ENCODE data around the gene MAP1LC3A. TPM values are rescaled to one million over a fixed set of nuclear protein-coding genes. Genes with fewer than 3 reads are reported as not detected.

Gene MAP1LC3A
- total and polyA plus RNA-seq, 2 donors (not counting 3 experiments of a cell fraction or from before 2014, with no cell fraction given) = 32.1 to 39.8 TPM

- H3K4me3 ChIP-seq (replicated peaks in 1 of 3; ENCODE audit: insufficient read depth in 1 of 3, low read depth in 1 of 3, low read length in 3 of 3) = no peak overlapping the region
- ChIA-PET POLR2A (no interaction called here), CTCF (no interaction called here)
- no peak for TF ChIP-seq GATA2 (IDR thresholded peaks at IDR 0.05; ENCODE audit: insufficient read depth, insufficient read length, low read depth, low read length)
- no peak for TF ChIP-seq MAX (IDR thresholded peaks at IDR 0.05; ENCODE audit: insufficient read depth, insufficient read length)
- TF ChIP-seq JUN (IDR thresholded peaks at IDR 0.05; ENCODE audit: borderline replicate concordance, insufficient read depth, insufficient read length, low read depth) = no peak
- TF ChIP-seq EZH2 (IDR thresholded peaks at IDR 0.05; ENCODE audit: borderline replicate concordance, low read depth, low read length, severe bottlenecking) = no peak
- FAIRE-seq (no peak), DNase-seq (ENCODE audit: low read depth, low spot score) (no peak)
- BruUV-seq (replicated peaks) = no TSS peak
- H2AFZ ChIP-seq (ENCODE audit: low read depth, low read length) = no peak overlapping the region
- dilution Hi-C loops (cut with MboI; ENCODE audit: extremely low pct_ligation_motif_present, low sequenced_read_pairs) (no loop called here), intact Hi-C loops (cut with micrococcal nuclease) (no loop called here)
- H3K9me3 ChIP-seq (replicated peaks; ENCODE audit: control insufficient read depth, insufficient read depth, low read length) = no peaks in the 10 kb centered on the region
- no peak overlapping the region for H3K4me2 ChIP-seq (ENCODE audit: insufficient read depth, low read length)
- H3K36me3 ChIP-seq (ENCODE audit: control insufficient read depth in 2 of 2, extremely low read depth in 1 of 2, insufficient read depth in 2 of 2, low read length in 2 of 2) = peaks cover 0 to 3% of the 10 kb centered on the region in 2 experiments
- no peaks in the 10 kb centered on the region for H3K9me1 ChIP-seq (replicated peaks; ENCODE audit: control insufficient read depth, extremely low read depth, insufficient read depth, low read length)
- H3K27ac ChIP-seq (ENCODE audit: insufficient read depth, low read depth, low read length) = no peak overlapping the region
- peaks cover 9% of the 10 kb centered on the region for H3K4me1 ChIP-seq (ENCODE audit: control insufficient read depth, extremely low read depth, insufficient read depth, low read length)
- H3K27me3 ChIP-seq (ENCODE audit: control insufficient read depth in 2 of 2, insufficient read depth in 2 of 2, low read length in 2 of 2) = no peaks in the 10 kb centered on the region
- no peaks in the 10 kb centered on the region for H4K20me1 ChIP-seq (replicated peaks; ENCODE audit: control insufficient read depth, extremely low read depth, insufficient read depth, low read length)
- no peaks in the 10 kb centered on the region for H3K79me2 ChIP-seq (ENCODE audit: control insufficient read depth, insufficient read depth, low read length)
- no peak overlapping the region for H3K9ac ChIP-seq (replicated peaks; ENCODE audit: extremely low read depth, insufficient read depth, low read length)
Observed at GRCh38 chr20:34586488-34587163, 28.1 kb downstream of the MAP1LC3A start.

- Histone ChIP-seq H2AFZ (ENCODE audit: low read depth, low read length) (no peak overlapping the region), H3K9me3 (replicated peaks; ENCODE audit: control insufficient read depth, insufficient read depth, low read length) (no peaks in the 10 kb centered on the region), H3K4me2 (ENCODE audit: insufficient read depth, low read length) (no peak overlapping the region), H3K27ac (ENCODE audit: insufficient read depth, low read depth, low read length) (no peak overlapping the region), H3K9me1 (replicated peaks; ENCODE audit: control insufficient read depth, extremely low read depth, insufficient read depth, low read length) (no peaks in the 10 kb centered on the region), H3K27me3 (ENCODE audit: control insufficient read depth in 2 of 2, insufficient read depth in 2 of 2, low read length in 2 of 2) (no peaks in the 10 kb centered on the region), H3K9ac (replicated peaks; ENCODE audit: extremely low read depth, insufficient read depth, low read length) (no peak overlapping the region), H3K4me3 (replicated peaks in 1 of 3; ENCODE audit: insufficient read depth in 1 of 3, low read depth in 1 of 3, low read length in 3 of 3) (no peak overlapping the region), H3K36me3 (ENCODE audit: control insufficient read depth in 2 of 2, extremely low read depth in 1 of 2, insufficient read depth in 2 of 2, low read length in 2 of 2) (no peaks in the 10 kb centered on the region), H4K20me1 (replicated peaks; ENCODE audit: control insufficient read depth, extremely low read depth, insufficient read depth, low read length) (no peaks in the 10 kb centered on the region), H3K4me1 (ENCODE audit: control insufficient read depth, extremely low read depth, insufficient read depth, low read length) (no peaks in the 10 kb centered on the region), H3K79me2 (ENCODE audit: control insufficient read depth, insufficient read depth, low read length) (no peaks in the 10 kb centered on the region)
- FAIRE-seq (no peak), DNase-seq (ENCODE audit: low read depth, low spot score) (no peak)
- intact Hi-C loops (cut with micrococcal nuclease) = no loop called here
- CTCF ChIA-PET = no interaction called here
- TF ChIP-seq JUN (IDR thresholded peaks at IDR 0.05; ENCODE audit: borderline replicate concordance, insufficient read depth, insufficient read length, low read depth) (no peak), POLR2AphosphoS5 (IDR thresholded peaks at IDR 0.05; ENCODE audit: insufficient read depth, low read depth, low read length) (no peak), FOS (IDR thresholded peaks at IDR 0.05; ENCODE audit: borderline replicate concordance, insufficient read depth, low read length) (no peak), GATA2 (IDR thresholded peaks at IDR 0.05; ENCODE audit: insufficient read depth, insufficient read length, low read depth, low read length) (no peak), POLR2A (IDR thresholded peaks at IDR 0.05; ENCODE audit: low read depth, low read length) (no peak), MYC (IDR thresholded peaks at IDR 0.05; ENCODE audit: low read depth, low read length) (no peak)
- POLR2A ChIA-PET = no interaction called here
- dilution Hi-C loops (cut with MboI; ENCODE audit: extremely low pct_ligation_motif_present, low sequenced_read_pairs) = no loop called here
- BruUV-seq (replicated peaks) = no TSS peak
Observed at GRCh38 chr20:34595377-34596184, 37.1 kb downstream of the MAP1LC3A start.

Data from endothelial cell of umbilical vein (primary cell).